H9 (cell line): ENCODE data around the gene RPL27A. TPM values are rescaled to one million over a fixed set of nuclear protein-coding genes. Genes with fewer than 3 reads are reported as not detected.

Source experiments
- DNase-seq: peaks from one replicate; pipeline ENCODE4 v3.0.0-alpha.2; 2017
- H2AFZ ChIP-seq: one replicate; pipeline ENCODE4 v1.6.1; 2013; ENCODE audit warnings: mild to moderate bottlenecking, low read length, control low read depth, moderate library complexity
- H2AK5ac ChIP-seq: 2 replicates; pipeline ENCODE4 v1.6.1; 2013; ENCODE audit warnings: low read length, control low read depth, mixed read lengths; ENCODE audit not compliant: insufficient read length
- H2BK120ac ChIP-seq: one replicate; pipeline ENCODE4 v1.6.1; 2013; ENCODE audit warnings: low read depth, mild to moderate bottlenecking, low read length, control low read depth, inconsistent platforms; ENCODE audit not compliant: poor library complexity, severe bottlenecking
- H2BK12ac ChIP-seq: 2 replicates; pipeline ENCODE4 v1.6.1; 2013; ENCODE audit warnings: low read length, control low read depth, mixed read lengths, low read depth; ENCODE audit not compliant: insufficient read length
- H2BK15ac ChIP-seq: 2 replicates; pipeline ENCODE4 v1.6.1; 2013; ENCODE audit warnings: low read depth, low read length, control low read depth
- H2BK20ac ChIP-seq: one replicate; pipeline ENCODE4 v1.6.1; 2013; ENCODE audit warnings: low read depth, mild to moderate bottlenecking, low read length, control low read depth, inconsistent platforms; ENCODE audit not compliant: poor library complexity, severe bottlenecking
- H2BK5ac ChIP-seq: 2 replicates; pipeline ENCODE4 v1.6.1; 2013; ENCODE audit warnings: low read length, control low read depth, mixed read lengths; ENCODE audit not compliant: insufficient read length
- H3K14ac ChIP-seq: 2 replicates; pipeline ENCODE4 v1.6.1; 2013; ENCODE audit warnings: low read length, control low read depth; ENCODE audit not compliant: insufficient read depth
- H3K18ac ChIP-seq: 2 replicates; pipeline ENCODE4 v1.6.1; 2013; ENCODE audit warnings: low read depth, mild to moderate bottlenecking, mixed read lengths, low read length, control low read depth; ENCODE audit not compliant: insufficient read length
- H3K23ac ChIP-seq: 2 replicates; pipeline ENCODE4 v1.6.1; 2013; ENCODE audit warnings: low read length, control low read depth, mixed read lengths, low read depth; ENCODE audit not compliant: insufficient read length
- H3K23me2 ChIP-seq: 2 replicates; pipeline ENCODE4 v1.6.1; 2013; ENCODE audit warnings: low read depth, mild to moderate bottlenecking, mixed read lengths, low read length, control low read depth; ENCODE audit not compliant: insufficient read length, poor library complexity, severe bottlenecking
- H3K27ac ChIP-seq: 2 replicates; pipeline ENCODE4 v1.5.1; 2013; ENCODE audit warnings: low read length, control low read depth, mixed read lengths, low read depth; ENCODE audit not compliant: insufficient read length
- H3K27me3 ChIP-seq: 2 replicates; pipeline ENCODE4 v1.6.1; 2013; ENCODE audit warnings: low read length, control low read depth, inconsistent platforms; ENCODE audit not compliant: insufficient read depth
- H3K4ac ChIP-seq: 2 replicates; pipeline ENCODE4 v1.6.1; 2013; ENCODE audit warnings: low read depth, mild to moderate bottlenecking, control low read depth, inconsistent platforms, low read length, moderate library complexity
- H3K4me1 ChIP-seq: 2 replicates; pipeline ENCODE4 v1.6.1; 2013; ENCODE audit warnings: low read length, control low read depth, inconsistent platforms; ENCODE audit not compliant: insufficient read depth
- H3K4me2 ChIP-seq: 2 replicates; pipeline ENCODE4 v1.6.1; 2013; ENCODE audit warnings: low read length, control low read depth, mixed read lengths; ENCODE audit not compliant: insufficient read length, insufficient read depth
- H3K56ac ChIP-seq: 2 replicates; pipeline ENCODE4 v1.6.1; 2013; ENCODE audit warnings: low read depth, mild to moderate bottlenecking, mixed read lengths, low read length, control low read depth; ENCODE audit not compliant: insufficient read length
- H3K79me1 ChIP-seq: 2 replicates; pipeline ENCODE4 v1.6.1; 2013; ENCODE audit warnings: low read depth, mild to moderate bottlenecking, moderate library complexity, low read length, control low read depth, inconsistent platforms; ENCODE audit not compliant: insufficient read depth, poor library complexity, severe bottlenecking
- H3K79me2 ChIP-seq: 2 replicates; pipeline ENCODE4 v1.6.1; 2013; ENCODE audit warnings: low read length, control low read depth, inconsistent platforms; ENCODE audit not compliant: insufficient read depth
- H3K9ac ChIP-seq: 2 replicates; pipeline ENCODE4 v1.6.1; 2013; ENCODE audit warnings: low read length, control low read depth, mixed read lengths; ENCODE audit not compliant: insufficient read length; ENCODE audit errors: extremely low read depth
- H3K9me3 ChIP-seq: one replicate; pipeline ENCODE4 v1.6.1; 2013; ENCODE audit warnings: low read depth, low read length, inconsistent platforms; ENCODE audit not compliant: control insufficient read depth
- H3T11ph ChIP-seq: one replicate; pipeline ENCODE4 v1.6.1; 2013; ENCODE audit warnings: mild to moderate bottlenecking, low read length, control low read depth, inconsistent platforms
- H4K20me1 ChIP-seq: one replicate; pipeline ENCODE4 v1.6.1; 2013; ENCODE audit not compliant: control insufficient read depth, insufficient read length, insufficient read depth
- H4K5ac ChIP-seq: 2 replicates; pipeline ENCODE4 v1.6.1; 2013; ENCODE audit warnings: low read depth, mild to moderate bottlenecking, mixed read lengths, low read length, control low read depth; ENCODE audit not compliant: insufficient read length
- H4K8ac ChIP-seq: replicated peaks from 2 replicates; pipeline ENCODE4 v1.6.1; 2013; ENCODE audit warnings: low read length, control low read depth, mixed read lengths, low read depth; ENCODE audit not compliant: insufficient read length
- H4K91ac ChIP-seq: 2 replicates; pipeline ENCODE4 v1.6.1; 2013; ENCODE audit warnings: low read depth, mild to moderate bottlenecking, moderate library complexity, mixed read lengths, low read length, control low read depth; ENCODE audit not compliant: insufficient read length
- H3K27ac Mint-ChIP-seq, 3 experiments: 2 replicates in 2 of 3; 3 replicates in 1 of 3; pipeline ENCODE4 v1.8.0; 2020 to 2021; ENCODE audit warnings: mixed read lengths in 3 of 3, mild to moderate bottlenecking in 1 of 3, moderate library complexity in 1 of 3
- H3K27me3 Mint-ChIP-seq: 2 replicates; pipeline ENCODE4 v1.8.0; 2021; ENCODE audit warnings: low read depth, mild to moderate bottlenecking, moderate library complexity, mixed read lengths
- H3K36me3 Mint-ChIP-seq, 3 experiments: 2 replicates in 2 of 3; 3 replicates in 1 of 3; pipeline ENCODE4 v1.8.0; 2020 to 2021; ENCODE audit warnings: low read depth in 3 of 3, mixed read lengths in 3 of 3; ENCODE audit not compliant: insufficient read depth in 1 of 3
- H3K4me1 Mint-ChIP-seq, 2 experiments: 2 replicates each; pipeline ENCODE4 v1.8.0; 2020; ENCODE audit warnings: mixed read lengths in 2 of 2
- H3K4me3 Mint-ChIP-seq, 2 experiments: 2 replicates in 1 of 2; 3 replicates in 1 of 2; pipeline ENCODE4 v1.8.0; 2020 to 2021; ENCODE audit warnings: mild to moderate bottlenecking in 2 of 2, mixed read lengths in 2 of 2, moderate library complexity in 1 of 2
- H3K9me3 Mint-ChIP-seq, 2 experiments: 2 replicates in 1 of 2; 3 replicates in 1 of 2; pipeline ENCODE4 v1.8.0; 2020; ENCODE audit warnings: mild to moderate bottlenecking in 2 of 2, mixed read lengths in 2 of 2, moderate library complexity in 1 of 2
- CTCF ChIP-seq: fragments of 200-600 bp; sonication (generic); conservative IDR thresholded peaks from 3 replicates; pipeline ENCODE4 v1.8.0; 2021; ENCODE audit warnings: antibody characterized with exemption, mild to moderate bottlenecking
- WGBS: extraction: QIAGEN DNeasy Blood & Tissue Kit; methylation state at CpG from one replicate; pipeline ENCODE4 v1.1.7; 2013; ENCODE audit warnings: missing lambda C conversion rate, low lambda C conversion rate, mixed read lengths; ENCODE audit not compliant: insufficient read length; ENCODE audit errors: extremely low coverage; 5-methylcytosine and 5-hydroxymethylcytosine counted together
- total RNA-seq: library from RNA; stranded (reverse); gene quantifications from 2 replicates; pipeline ENCODE4 v1.2.1, GENCODE V29; 2021

RPL27A gene
- total RNA-seq, 1 experiment from 2014 or later, result 1,152 TPM

- Mint-ChIP-seq H3K27me3 (no peaks in the 10 kb centered on the region; the same call in 1 of the 2 replicates), H3K27ac (peak overlapping the region in 1 of 3 experiments; percentile 32; a peak in 1 of 7 replicates), H3K9me3 (no peaks in the 10 kb centered on the region), H3K36me3 (peaks cover 3 to 6% (median 4%) of the 10 kb centered on the region in 3 experiments; a peak in 3 of 7 replicates), H3K4me1 (peaks cover 9 to 11% of the 10 kb centered on the region in 2 experiments), H3K4me3 (no peak overlapping the region)
- Histone ChIP-seq H3K4me2 (no peak overlapping the region), H3T11ph (no peak overlapping the region), H4K5ac (no peak overlapping the region), H3K79me2 (no peaks in the 10 kb centered on the region), H3K4ac (no peak overlapping the region), H2BK120ac (no peak overlapping the region), H3K27ac (no peak overlapping the region), H3K9ac (no peak overlapping the region), H3K9me3 (no peaks in the 10 kb centered on the region), H3K18ac (no peak overlapping the region), H2BK5ac (no peak overlapping the region), H4K8ac (no peak overlapping the region), H3K27me3 (no peaks in the 10 kb centered on the region), H4K20me1 (no peaks in the 10 kb centered on the region), H3K14ac (no peak overlapping the region), H2BK20ac (no peak overlapping the region), H4K91ac (no peak overlapping the region), H3K4me1 (no peaks in the 10 kb centered on the region; the same call in 1 of the 2 replicates), H2AFZ (no peak overlapping the region), H3K23ac (no peak overlapping the region), H3K23me2 (peaks cover 2% of the 10 kb centered on the region), H3K79me1 (no peaks in the 10 kb centered on the region), H2BK12ac (no peak overlapping the region), H2BK15ac (no peak overlapping the region), H3K56ac (no peak overlapping the region), H2AK5ac (no peak overlapping the region)
- no peak for DNase-seq
- no peak for TF ChIP-seq CTCF
- WGBS, result no CpG with 5 or more reads among the region's 6 CpGs
Measured at GRCh38 chr11:8729067-8729466, 46.5 kb downstream of the RPL27A start.
